Type B pancreatic cell (in vitro differentiated cells): ENCODE results near the gene LRMDA. TPM values are rescaled to one million over a fixed set of nuclear protein-coding genes. Genes with fewer than 3 reads are reported as not detected.

Experiments used
- DNase-seq: peaks from one replicate; pipeline ENCODE4 v3.0.0; 2021; ENCODE audit warnings: mixed read lengths; ENCODE audit not compliant: unreplicated experiment; ENCODE audit errors: extremely low spot score
- H3K27ac Mint-ChIP-seq: 2 replicates; pipeline ENCODE4 v1.8.0; 2021; ENCODE audit warnings: mild to moderate bottlenecking, mixed read lengths
- H3K27me3 Mint-ChIP-seq: 2 replicates; pipeline ENCODE4 v1.8.0; 2021; ENCODE audit warnings: mixed read lengths
- H3K36me3 Mint-ChIP-seq: 2 replicates; pipeline ENCODE4 v1.8.0; 2021; ENCODE audit warnings: mixed read lengths
- H3K4me1 Mint-ChIP-seq: one replicate; pipeline ENCODE4 v1.8.0; 2021; ENCODE audit warnings: mixed read lengths; ENCODE audit not compliant: unreplicated experiment
- H3K4me3 Mint-ChIP-seq: 2 replicates; pipeline ENCODE4 v1.8.0; 2021; ENCODE audit warnings: mild to moderate bottlenecking, mixed read lengths
- H3K9me3 Mint-ChIP-seq: 2 replicates; pipeline ENCODE4 v1.8.0; 2021; ENCODE audit warnings: mixed read lengths
- CTCF ChIP-seq: fragments of 200-600 bp; sonication (generic); conservative IDR thresholded peaks from 2 replicates; pipeline ENCODE4 v1.5.0; 2021; ENCODE audit warnings: antibody characterized with exemption, mild to moderate bottlenecking
- total RNA-seq: library from RNA; stranded (reverse); gene quantifications from 2 replicates; pipeline ENCODE4 v1.2.1, GENCODE V29; 2021; ENCODE audit warnings: low replicate concordance

Gene LRMDA
- total RNA-seq, 1 donor from 2014 or later: 2.0 TPM

- Mint-ChIP-seq H3K4me3 (no peak overlapping the region), H3K27ac (no peak overlapping the region), H3K36me3 (no peaks in the 10 kb centered on the region), H3K4me1 (peaks cover 15% of the 10 kb centered on the region), H3K9me3 (no peaks in the 10 kb centered on the region), H3K27me3 (peaks cover 11% of the 10 kb centered on the region)
- DNase-seq: no peak
- no peak for TF ChIP-seq CTCF
Observed at GRCh38 chr10:76080451-76080850, 649.0 kb downstream of the LRMDA start.

- H3K4me1 Mint-ChIP-seq: peaks cover 15% of the 10 kb centered on the region
- peaks cover 16% of the 10 kb centered on the region for H3K27me3 Mint-ChIP-seq
- no peak for TF ChIP-seq CTCF
- H3K9me3 Mint-ChIP-seq: no peaks in the 10 kb centered on the region
- H3K27ac Mint-ChIP-seq: no peak overlapping the region
- no peak for DNase-seq
- no peak overlapping the region for H3K4me3 Mint-ChIP-seq
- no peaks in the 10 kb centered on the region for H3K36me3 Mint-ChIP-seq
Observed at GRCh38 chr10:76080991-76081390, 649.6 kb downstream of the LRMDA start.

GRCh38 chr10:76082232-76082631, 650.8 kb downstream of the LRMDA start:
- Mint-ChIP-seq H3K4me3 (no peak overlapping the region), H3K4me1 (peaks cover 21% of the 10 kb centered on the region), H3K36me3 (no peaks in the 10 kb centered on the region), H3K27me3 (peaks cover 25% of the 10 kb centered on the region), H3K9me3 (no peaks in the 10 kb centered on the region), H3K27ac (no peak overlapping the region)
- DNase-seq: no peak
- no peak for TF ChIP-seq CTCF

- Mint-ChIP-seq H3K4me1 (peaks cover 21% of the 10 kb centered on the region), H3K36me3 (no peaks in the 10 kb centered on the region), H3K9me3 (no peaks in the 10 kb centered on the region), H3K27ac (no peak overlapping the region), H3K27me3 (peaks cover 29% of the 10 kb centered on the region), H3K4me3 (no peak overlapping the region)
- DNase-seq: no peak
- TF ChIP-seq CTCF: no peak
Observed at GRCh38 chr10:76082956-76083355, 651.5 kb downstream of the LRMDA start.

GRCh38 chr10:76085002-76085816, 653.8 kb downstream of the LRMDA start:
- peaks cover 39% of the 10 kb centered on the region for H3K27me3 Mint-ChIP-seq
- H3K27ac Mint-ChIP-seq: no peak overlapping the region
- TF ChIP-seq CTCF: no peak
- H3K9me3 Mint-ChIP-seq: peaks cover 9% of the 10 kb centered on the region
- no peak overlapping the region for H3K4me3 Mint-ChIP-seq
- peaks cover 37% of the 10 kb centered on the region for H3K4me1 Mint-ChIP-seq
- H3K36me3 Mint-ChIP-seq: no peaks in the 10 kb centered on the region
- DNase-seq: no peak
